ENCODE data around the gene TRUB2.

Gene TRUB2

GRCh38 chr9:128260340-128260739, 61.9 kb downstream of the TRUB2 start:
- Histone ChIP-seq H3K27me3 (ENCODE audit: insufficient read depth, low read length) (no peaks in the 10 kb centered on the region), H3K9me3 (ENCODE audit: low read length) (no peaks in the 10 kb centered on the region), H3K4me3 (ENCODE audit: low read length) (no peak overlapping the region), H3K36me3 (ENCODE audit: insufficient read depth, low read length) (peaks cover 65% of the 10 kb centered on the region), H3K4me1 (ENCODE audit: insufficient read depth, low read length) (no peaks in the 10 kb centered on the region), H2AFZ (ENCODE audit: low read depth, low read length) (no peak overlapping the region)

- no peak overlapping the region for H2AFZ ChIP-seq (ENCODE audit: low read depth, low read length)
- H3K4me1 ChIP-seq (ENCODE audit: insufficient read depth, low read length): no peaks in the 10 kb centered on the region
- no peaks in the 10 kb centered on the region for H3K27me3 ChIP-seq (ENCODE audit: insufficient read depth, low read length)
- peaks cover 61% of the 10 kb centered on the region for H3K36me3 ChIP-seq (ENCODE audit: insufficient read depth, low read length)
- H3K4me3 ChIP-seq (ENCODE audit: low read length): no peak overlapping the region
- H3K9me3 ChIP-seq (ENCODE audit: low read length): no peaks in the 10 kb centered on the region
Measured at GRCh38 chr9:128259156-128259555, 63.1 kb downstream of the TRUB2 start.

- H2AFZ ChIP-seq (ENCODE audit: low read depth, low read length): no peak overlapping the region
- peaks cover 61% of the 10 kb centered on the region for H3K36me3 ChIP-seq (ENCODE audit: insufficient read depth, low read length)
- H3K4me1 ChIP-seq (ENCODE audit: insufficient read depth, low read length): no peaks in the 10 kb centered on the region
- H3K4me3 ChIP-seq (ENCODE audit: low read length): no peak overlapping the region
- no peaks in the 10 kb centered on the region for H3K9me3 ChIP-seq (ENCODE audit: low read length)
- no peaks in the 10 kb centered on the region for H3K27me3 ChIP-seq (ENCODE audit: insufficient read depth, low read length)
Measured at GRCh38 chr9:128258326-128258725, 63.9 kb downstream of the TRUB2 start.

GRCh38 chr9:128257907-128258306, 64.3 kb downstream of the TRUB2 start:
- Histone ChIP-seq H3K9me3 (ENCODE audit: low read length) (no peaks in the 10 kb centered on the region), H2AFZ (ENCODE audit: low read depth, low read length) (no peak overlapping the region), H3K27me3 (ENCODE audit: insufficient read depth, low read length) (no peaks in the 10 kb centered on the region), H3K36me3 (ENCODE audit: insufficient read depth, low read length) (peaks cover 59% of the 10 kb centered on the region), H3K4me1 (ENCODE audit: insufficient read depth, low read length) (no peaks in the 10 kb centered on the region), H3K4me3 (ENCODE audit: low read length) (no peak overlapping the region)

- Histone ChIP-seq H3K9me3 (ENCODE audit: low read length) (no peaks in the 10 kb centered on the region), H2AFZ (ENCODE audit: low read depth, low read length) (no peak overlapping the region), H3K4me1 (ENCODE audit: insufficient read depth, low read length) (no peaks in the 10 kb centered on the region), H3K27me3 (ENCODE audit: insufficient read depth, low read length) (no peaks in the 10 kb centered on the region), H3K4me3 (ENCODE audit: low read length) (no peak overlapping the region), H3K36me3 (ENCODE audit: insufficient read depth, low read length) (peaks cover 52% of the 10 kb centered on the region)
Measured at GRCh38 chr9:128257086-128257825, 65.0 kb downstream of the TRUB2 start.

All from neuron (in vitro differentiated cells).